HEK293T (cell line): ENCODE measurements around the gene TIMM44.

ENCODE experiments used
- CTCF ChIA-PET: fragments of 350-600 bp; formaldehyde crosslinking; extraction: SDS; loops from one replicate; lab custom pipeline; 2021; ENCODE audit warnings: antibody characterized with exemption, inconsistent platforms; lab: Yijun Ruan, JAX
- POLR2A ChIA-PET: fragments of 350-600 bp; formaldehyde crosslinking; extraction: SDS; loops from one replicate; lab custom pipeline; 2020; ENCODE audit warnings: antibody characterized with exemption, inconsistent platforms; lab: Yijun Ruan, JAX
- DNase-seq: peaks from one replicate; pipeline ENCODE4 v3.0.0; 2012; ENCODE audit warnings: mixed read lengths; ENCODE audit errors: extremely low spot score
- ARNT ChIP-seq: fragments of 450-650 bp; IDR thresholded peaks from 2 replicates; pipeline ENCODE4 v1.6.1; 2017; ENCODE audit warnings: mild to moderate bottlenecking
- BHLHE40 ChIP-seq: fragments of 450-650 bp; IDR thresholded peaks from 2 replicates; pipeline ENCODE4 v1.6.1; 2016; ENCODE audit warnings: mild to moderate bottlenecking, moderate library complexity, borderline replicate concordance
- CTBP1 ChIP-seq: fragments of 450-650 bp; IDR thresholded peaks from 2 replicates; pipeline ENCODE4 v1.6.1; 2016; ENCODE audit warnings: borderline replicate concordance
- ELF4 ChIP-seq: fragments of 450-650 bp; IDR thresholded peaks from 2 replicates; pipeline ENCODE4 v1.6.1; 2017; ENCODE audit warnings: antibody characterized with exemption
- FOXA1 ChIP-seq: fragments of 450-650 bp; IDR thresholded peaks from 2 replicates; pipeline ENCODE4 v1.6.1; 2016; ENCODE audit warnings: mild to moderate bottlenecking
- FOXK2 ChIP-seq: fragments of 450-650 bp; IDR thresholded peaks from 2 replicates; pipeline ENCODE4 v1.6.1; 2016; ENCODE audit warnings: mild to moderate bottlenecking
- FOXM1 ChIP-seq: fragments of 450-650 bp; IDR thresholded peaks from 2 replicates; pipeline ENCODE4 v1.6.1; 2017; ENCODE audit warnings: mild to moderate bottlenecking, borderline replicate concordance
- HDGF ChIP-seq: fragments of 450-650 bp; IDR thresholded peaks from 2 replicates; pipeline ENCODE4 v1.6.1; 2017; ENCODE audit warnings: antibody characterized with exemption, borderline replicate concordance
- L3MBTL2 ChIP-seq: fragments of 450-650 bp; conservative IDR thresholded peaks from 2 replicates; pipeline ENCODE4 v1.6.1; 2016; ENCODE audit warnings: mild to moderate bottlenecking
- LEF1 ChIP-seq: fragments of 450-650 bp; IDR thresholded peaks from 2 replicates; pipeline ENCODE4 v1.6.1; 2017; ENCODE audit warnings: mild to moderate bottlenecking, borderline replicate concordance
- NFRKB ChIP-seq: fragments of 450-650 bp; IDR thresholded peaks from 2 replicates; pipeline ENCODE4 v1.6.1; 2016; ENCODE audit warnings: mild to moderate bottlenecking, moderate library complexity
- PKNOX1 ChIP-seq: fragments of 450-650 bp; IDR thresholded peaks from 2 replicates; pipeline ENCODE4 v1.6.1; 2016
- SP1 ChIP-seq: fragments of 450-650 bp; IDR thresholded peaks from 2 replicates; pipeline ENCODE4 v1.6.1; 2017
- SUZ12 ChIP-seq: fragments of 450-650 bp; IDR thresholded peaks from 2 replicates; pipeline ENCODE4 v1.6.1; 2016; ENCODE audit warnings: mild to moderate bottlenecking
- TARDBP ChIP-seq: fragments of 450-650 bp; IDR thresholded peaks from 2 replicates; pipeline ENCODE4 v1.6.1; 2016
- ZNF384 ChIP-seq: fragments of 450-650 bp; IDR thresholded peaks from 2 replicates; pipeline ENCODE4 v1.6.1; 2016

The TIMM44 gene

GRCh38 chr19:7887408-7888144 lies 55.9 kb downstream of the TIMM44 start:
- no peak for DNase-seq
- ChIA-PET CTCF (interaction anchor here (1.3 kb wide), 1 partner anchor 18 kb away, joined by 5 read pairs; no protein-coding TSS in a partner anchor), POLR2A (interaction anchor here (0.6 to 2.7 kb wide), 10 partner anchors 11 to 57 kb away, joined by 3 to 14 read pairs (median 6); partner anchors contain the start of genes MAP2K7 and SNAPC2)
- TF ChIP-seq NFRKB (no peak), FOXA1 (no peak), TARDBP (no peak), ZNF384 (no peak), LEF1 (no peak), SP1 (no peak)

DNA sequence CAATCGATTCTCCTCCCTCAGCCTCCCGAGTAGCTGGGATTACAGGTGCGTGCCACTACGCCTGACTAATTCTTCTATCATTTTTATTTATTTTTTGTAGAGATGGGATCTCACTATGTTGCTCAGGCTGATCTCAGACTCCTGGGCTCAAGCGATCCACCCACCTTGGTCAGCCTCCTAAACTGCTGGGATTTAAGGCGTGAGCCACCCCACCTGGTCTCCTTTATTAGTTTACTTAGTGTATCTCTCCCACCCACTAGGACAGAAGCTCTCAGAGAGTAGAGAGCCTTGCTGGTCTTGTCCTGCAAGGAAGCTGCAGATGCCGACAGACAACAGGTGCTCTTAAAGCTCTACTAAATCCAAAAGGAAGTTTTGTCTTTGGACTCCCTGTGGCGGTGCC lies 57.6 kb downstream of the TIMM44 start:
- TF ChIP-seq SP1 (no peak), ELF4 (no peak)
- POLR2A ChIA-PET = interaction anchor here (0.7 to 1.4 kb wide), 2 partner anchors 15 to 16 kb away, joined by 3 to 6 read pairs; no protein-coding TSS in a partner anchor
- CTCF ChIA-PET = no interaction called here
- no peak for DNase-seq

- ChIA-PET POLR2A (interaction anchor here (0.8 to 1.1 kb wide), 3 partner anchors 15 to 20 kb away, joined by 3 read pairs; partner anchors contain the start of gene MAP2K7), CTCF (interaction anchor here (0.7 to 2.5 kb wide), 2 partner anchors 15 to 25 kb away, joined by 3 to 10 read pairs; no protein-coding TSS in a partner anchor)
- DNase-seq = no peak
- TF ChIP-seq HDGF = no peak
- TF ChIP-seq SP1 = no peak
- no peak for TF ChIP-seq ARNT
- TF ChIP-seq ZNF384 = no peak
- TF ChIP-seq L3MBTL2 = no peak
- no peak for TF ChIP-seq ELF4
- no peak for TF ChIP-seq TARDBP
- no peak for TF ChIP-seq FOXM1
- no peak for TF ChIP-seq CTBP1
- no peak for TF ChIP-seq LEF1
- no peak for TF ChIP-seq PKNOX1
- TF ChIP-seq SUZ12 = no peak
- TF ChIP-seq FOXK2 = no peak
- TF ChIP-seq NFRKB = no peak
- no peak for TF ChIP-seq FOXA1
- no peak for TF ChIP-seq BHLHE40
Measured at GRCh38 chr19:7883796-7884570, 59.5 kb downstream of the TIMM44 start.

- ChIA-PET POLR2A (interaction anchor here (0.8 to 1.1 kb wide), 2 partner anchors 15 to 17 kb away, joined by 3 read pairs; no protein-coding TSS in a partner anchor), CTCF (interaction anchor here (0.7 to 2.5 kb wide), 2 partner anchors 14 to 26 kb away, joined by 3 to 10 read pairs; no protein-coding TSS in a partner anchor)
- no peak for DNase-seq
- peak; percentile 13; the same call in 1 of the 2 replicates for TF ChIP-seq CTBP1
- no peak for TF ChIP-seq L3MBTL2
- no peak for TF ChIP-seq PKNOX1
Measured at GRCh38 chr19:7883105-7883504, 60.4 kb downstream of the TIMM44 start.

DNA sequence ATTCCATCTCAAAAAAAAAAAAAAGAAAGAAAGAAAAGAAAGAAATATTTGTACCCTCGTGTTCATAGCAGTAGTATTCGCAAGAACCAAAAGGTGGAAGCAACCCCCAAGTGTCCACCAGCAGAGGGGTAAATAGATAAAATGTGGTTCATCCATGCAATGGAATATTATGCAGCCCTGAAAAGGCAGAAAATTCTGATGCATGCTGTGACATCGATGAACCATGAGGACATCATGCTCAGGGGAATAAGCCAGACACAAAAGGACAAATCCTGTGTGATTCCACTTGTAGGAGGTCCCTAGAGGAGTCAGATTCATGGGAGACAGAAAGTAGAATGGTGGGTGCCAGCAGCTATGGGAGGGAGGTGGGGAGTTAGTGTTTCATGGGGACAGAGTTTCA lies 61.6 kb downstream of the TIMM44 start:
- ChIA-PET CTCF (interaction anchor here (2.5 kb wide), 1 partner anchor 12 kb away, joined by 10 read pairs; no protein-coding TSS in a partner anchor), POLR2A (interaction anchor here (1.2 kb wide), 1 partner anchor 62 kb away, joined by 3 read pairs; the partner anchor contains the start of gene TIMM44)
- no peak for DNase-seq
- TF ChIP-seq SUZ12 (no peak), LEF1 (no peak), ELF4 (no peak), FOXA1 (no peak), NFRKB (no peak), TARDBP (no peak), CTBP1 (no peak), BHLHE40 (no peak), SP1 (no peak), HDGF (no peak), FOXK2 (no peak), ARNT (no peak), L3MBTL2 (no peak), ZNF384 (no peak), FOXM1 (no peak), PKNOX1 (no peak)
